Measurements from ENCODE around the gene PPFIA4.

GRCh38 chr1:202979459-202979858 is 46.8 kb upstream of the PPFIA4 start:
- TF ChIP-seq JUND (IDR thresholded peaks at IDR 0.05) (no peak), EZH2phosphoT487 (IDR thresholded peaks at IDR 0.05; ENCODE audit: borderline replicate concordance, low read depth) (no peak), POLR2AphosphoS5 (IDR thresholded peaks at IDR 0.05; ENCODE audit: low read depth, low read length) (no peak), ELF1 (IDR thresholded peaks at IDR 0.05) (no peak), YY1 (IDR thresholded peaks at IDR 0.05; ENCODE audit: low read depth) (no peak)
